GM18861 (cell line): ENCODE data around the gene HES3.

Source experiments
- ATAC-seq: cut with Tn5 transposase; IDR thresholded peaks from one replicate; pipeline ENCODE4 v1.9.1; 2021; ENCODE audit not compliant: unreplicated experiment

HES3 gene

GRCh38 chr1:6245086-6245868 is 1.3 kb downstream of the HES3 start:
- ATAC-seq, result peak; percentile 53

DNA sequence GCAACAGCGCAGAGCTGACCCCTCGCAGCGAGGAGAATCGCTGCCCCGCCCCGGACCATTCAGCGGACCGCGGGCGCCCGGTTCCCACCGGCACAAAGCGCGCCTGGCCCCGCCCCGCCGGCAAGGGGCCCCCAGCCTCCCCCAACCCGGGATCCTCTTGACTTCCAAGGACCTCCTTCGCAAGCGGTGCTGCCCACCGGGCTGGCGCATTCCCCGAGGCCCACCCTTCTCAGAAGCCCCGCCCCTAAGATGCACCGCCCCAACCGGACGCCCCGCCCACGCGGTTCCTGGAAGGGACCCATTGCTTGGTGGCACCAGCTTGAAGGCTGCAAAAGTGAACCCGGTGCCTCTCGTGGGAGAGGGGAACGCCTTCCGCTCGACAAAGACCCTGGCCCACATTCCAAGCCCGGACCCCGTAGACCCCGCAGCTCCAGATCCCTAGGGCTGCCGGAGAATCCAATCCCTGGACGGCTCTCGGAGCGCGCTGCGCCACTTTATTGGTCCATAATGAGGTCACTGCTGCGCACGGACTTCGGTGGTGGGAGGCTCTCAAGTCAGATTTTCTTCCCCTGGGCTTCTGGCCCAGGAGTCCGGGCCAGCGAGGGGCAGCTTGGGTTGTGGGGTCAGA is 2.0 kb downstream of the HES3 start:
- no peak for ATAC-seq

DNA sequence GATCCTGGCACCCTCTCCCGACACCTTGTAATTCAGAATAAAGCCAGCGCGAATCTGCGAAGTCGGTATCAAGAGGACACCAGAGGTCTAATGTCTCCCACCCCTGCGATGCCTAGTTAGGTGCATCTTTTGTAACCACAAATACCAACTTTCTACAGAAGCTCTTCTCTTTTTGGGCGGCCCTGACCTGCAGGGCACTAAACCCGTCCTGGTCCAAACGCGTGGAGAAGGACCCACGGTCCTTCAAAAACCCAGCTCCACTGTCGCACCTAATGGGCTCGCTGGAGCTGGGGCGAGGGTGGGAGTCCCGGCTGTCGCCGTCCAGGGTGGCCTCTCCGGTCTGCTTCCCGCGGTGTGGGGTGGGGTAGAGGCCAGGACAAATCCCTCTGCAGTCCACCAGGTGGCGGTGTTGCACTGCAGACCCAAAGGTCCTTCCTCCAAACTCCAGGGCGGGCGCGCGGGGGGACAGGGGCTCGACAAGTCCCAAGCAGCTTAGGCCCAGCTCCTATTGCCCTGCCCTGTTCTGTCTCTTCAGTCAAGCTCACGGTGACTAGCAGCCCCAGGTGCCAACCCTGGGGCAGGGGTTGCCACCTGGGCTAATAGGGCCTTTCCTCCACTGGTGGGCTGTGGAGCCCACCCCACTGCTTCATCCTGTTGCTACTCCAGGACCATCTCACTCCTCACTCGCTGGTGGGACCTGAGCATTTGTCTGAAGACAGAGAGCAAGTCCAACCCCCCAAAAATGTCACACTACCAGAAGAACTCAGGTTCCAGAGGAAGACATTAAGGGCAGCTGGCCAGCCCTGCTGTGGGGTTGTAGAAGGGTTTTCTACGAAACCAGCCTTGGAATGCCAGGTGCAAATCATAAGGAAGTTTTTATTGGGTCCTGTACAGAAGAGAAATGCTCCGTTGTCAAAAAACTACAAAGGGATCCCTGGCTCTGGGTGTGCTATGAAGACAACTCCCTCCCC is 2.8 kb downstream of the HES3 start:
- ATAC-seq, result no peak

DNA sequence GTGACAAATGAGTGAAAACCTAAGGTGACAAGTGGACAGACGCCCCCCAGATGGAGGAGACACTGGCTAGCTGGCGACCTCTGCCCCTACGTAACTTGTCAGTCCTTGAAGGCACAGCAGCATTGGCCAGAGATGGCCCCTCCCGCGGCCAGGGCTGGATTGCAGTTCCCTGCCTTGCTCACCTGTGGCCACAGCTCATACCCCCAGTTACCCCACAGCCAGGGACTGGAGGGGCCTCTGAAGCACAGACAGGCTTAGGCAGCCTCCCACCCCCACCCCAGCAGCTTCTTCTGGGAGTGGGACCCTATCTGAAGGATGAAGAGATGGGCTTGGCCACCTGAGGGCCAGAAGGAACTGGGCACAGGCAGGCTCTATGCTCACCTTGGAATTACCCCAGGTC is 3.7 kb downstream of the HES3 start:
- no peak for ATAC-seq

DNA sequence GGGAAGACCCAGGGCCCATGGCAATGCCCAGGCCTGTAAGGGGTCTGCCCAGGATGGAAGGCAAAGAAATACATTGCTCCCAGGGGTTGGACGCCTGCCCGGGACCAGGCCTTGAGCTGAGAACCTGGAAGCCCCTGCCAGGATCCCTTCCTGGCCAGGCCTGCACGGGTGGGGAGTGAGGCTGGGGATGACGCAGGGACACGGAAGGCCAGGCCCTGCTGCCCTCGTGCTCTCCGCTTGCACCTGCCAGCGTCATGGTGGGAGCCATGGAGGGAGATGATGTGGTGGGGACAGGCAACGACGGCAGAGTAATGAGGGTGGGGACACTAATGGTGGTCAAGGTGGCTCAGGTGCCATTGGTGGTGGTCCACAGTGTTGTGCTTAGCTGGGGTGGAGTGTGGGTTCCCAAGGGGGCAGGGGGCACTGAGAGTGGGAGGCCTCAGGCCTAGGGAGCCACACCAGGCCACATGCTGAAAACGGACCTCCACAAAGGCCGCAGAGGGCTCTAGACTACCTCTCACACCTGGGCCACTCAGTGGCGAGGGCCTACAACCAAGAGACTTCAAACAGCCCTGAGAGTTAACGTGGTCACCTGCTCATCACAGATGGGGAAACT is 4.3 kb downstream of the HES3 start:
- ATAC-seq, result no peak

- ATAC-seq, result no peak
These were observed 5.2 kb downstream of the HES3 start for GRCh38 chr1:6248932-6249738.

DNA sequence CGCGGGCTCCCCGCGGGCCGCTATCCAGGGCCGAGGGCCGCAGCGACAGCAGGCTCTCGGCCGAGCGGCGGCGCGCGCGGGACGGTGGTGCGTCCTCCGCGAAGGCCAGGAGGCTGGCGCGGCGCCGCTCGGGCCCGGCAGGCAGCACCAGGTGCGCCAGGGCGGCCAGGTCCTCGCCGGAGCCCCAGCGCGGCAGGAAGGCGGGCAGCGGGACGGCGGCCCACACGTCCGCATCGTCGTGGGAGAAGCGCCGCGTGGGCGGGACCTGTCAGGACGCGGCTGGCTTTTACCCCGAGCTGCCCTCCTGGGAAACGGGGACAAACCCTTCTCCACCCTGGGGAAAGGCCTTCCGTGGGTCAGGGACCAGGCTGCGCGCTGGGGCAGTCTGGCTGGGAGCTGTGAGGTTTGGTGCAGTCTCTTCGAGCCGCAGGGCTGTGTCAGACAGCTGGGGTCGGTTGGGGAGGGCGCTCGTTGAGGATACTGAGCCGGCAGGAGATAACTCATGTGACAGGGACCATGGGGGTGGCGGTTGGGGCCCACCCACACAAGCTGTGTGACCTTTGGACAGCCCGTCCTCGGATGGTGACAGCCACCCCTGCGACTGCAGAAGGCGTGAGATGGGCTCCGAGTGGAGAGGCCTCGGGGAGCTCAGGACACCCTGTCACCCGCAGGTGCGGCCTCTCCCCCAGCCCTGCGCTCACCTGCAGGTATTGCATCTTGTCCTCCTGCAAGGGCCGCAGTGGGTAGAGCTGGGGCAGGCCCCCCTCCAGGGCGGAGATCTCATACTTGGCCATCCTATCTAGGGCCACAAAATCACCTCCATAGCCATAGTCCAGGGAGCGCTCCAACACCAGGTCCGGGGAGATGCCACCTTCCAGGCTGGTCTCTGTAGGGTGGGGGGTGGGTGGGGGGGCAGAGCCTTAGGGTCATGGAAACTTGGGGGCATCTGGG is 6.0 kb downstream of the HES3 start:
- ATAC-seq, result no peak

GRCh38 chr1:6251233-6251632 is 7.3 kb downstream of the HES3 start:
- ATAC-seq, result no peak

DNA sequence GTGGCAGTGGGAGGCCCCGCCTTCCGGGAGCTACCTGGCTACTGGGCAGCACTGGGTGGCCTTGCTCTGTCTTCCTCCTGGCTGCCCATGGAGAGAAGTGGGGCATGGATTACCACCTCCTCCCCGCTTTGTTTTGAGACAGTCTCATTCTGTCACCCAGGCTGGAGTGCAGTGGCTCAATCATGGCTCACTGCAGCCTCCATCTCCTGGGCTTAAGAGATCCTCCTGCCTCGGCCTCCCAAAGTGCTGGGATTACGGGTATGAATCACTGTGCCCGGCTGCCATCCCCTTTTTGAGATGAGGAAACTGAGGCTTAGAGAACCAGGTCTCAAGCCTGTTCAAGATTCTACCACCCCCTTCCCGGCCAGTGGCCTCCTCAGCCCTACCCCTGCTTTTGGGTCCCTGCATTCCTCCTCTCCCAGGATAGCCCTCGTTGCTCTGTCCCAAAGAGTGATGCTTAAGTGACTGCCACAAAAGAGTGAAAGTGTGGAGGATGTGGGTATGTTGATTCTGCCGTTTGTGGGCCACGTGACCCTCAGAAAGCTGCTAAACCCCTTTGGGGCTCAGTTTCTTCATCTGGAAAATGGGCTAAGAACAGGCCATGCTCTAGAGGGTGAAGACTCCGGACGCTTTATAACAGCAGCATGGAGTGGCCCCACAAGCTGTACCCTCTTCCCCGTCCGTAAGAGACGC is 7.8 kb downstream of the HES3 start:
- ATAC-seq, result no peak

GRCh38 chr1:6252374-6252710 is 8.4 kb downstream of the HES3 start:
- ATAC-seq, result no peak

DNA sequence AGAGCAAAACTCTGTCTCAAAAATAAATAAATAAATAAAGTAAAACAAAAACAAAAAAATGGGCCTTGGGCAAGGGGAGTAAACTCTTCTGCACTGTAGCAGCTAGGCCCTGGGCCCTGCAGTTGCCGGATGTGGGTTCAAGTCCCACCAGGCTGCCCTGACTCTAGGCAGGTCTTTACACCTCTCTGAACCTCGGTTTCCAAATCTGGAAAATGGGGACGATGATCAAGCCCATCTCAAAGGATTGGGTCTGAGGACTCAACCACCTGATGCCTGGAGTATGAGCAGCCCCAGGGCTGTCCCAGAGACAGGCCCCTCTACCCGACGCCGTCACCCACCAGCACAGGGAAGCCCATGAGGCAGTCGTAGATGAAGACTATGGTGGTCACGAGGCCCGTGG is 9.4 kb downstream of the HES3 start:
- ATAC-seq, result no peak

DNA sequence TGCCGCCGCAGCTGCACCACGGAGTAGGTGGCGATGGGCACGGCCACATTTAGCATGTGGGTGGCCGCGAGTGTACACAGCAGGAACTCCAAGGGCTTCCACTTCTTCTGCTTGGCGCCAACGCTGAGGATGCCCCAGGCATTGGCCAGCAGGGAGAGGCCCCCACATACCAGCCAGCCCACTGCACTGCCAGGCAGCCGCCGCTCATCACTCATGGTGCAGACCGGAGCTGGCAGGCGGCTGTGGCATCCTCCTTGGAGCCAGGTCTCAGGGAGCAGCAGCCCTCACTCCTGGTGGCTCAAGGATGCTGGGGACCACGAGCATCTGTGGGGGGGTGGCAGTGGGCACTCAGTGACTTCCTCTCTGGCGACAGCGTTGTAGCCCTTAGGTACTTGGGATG is 10.7 kb downstream of the HES3 start:
- no peak for ATAC-seq

DNA sequence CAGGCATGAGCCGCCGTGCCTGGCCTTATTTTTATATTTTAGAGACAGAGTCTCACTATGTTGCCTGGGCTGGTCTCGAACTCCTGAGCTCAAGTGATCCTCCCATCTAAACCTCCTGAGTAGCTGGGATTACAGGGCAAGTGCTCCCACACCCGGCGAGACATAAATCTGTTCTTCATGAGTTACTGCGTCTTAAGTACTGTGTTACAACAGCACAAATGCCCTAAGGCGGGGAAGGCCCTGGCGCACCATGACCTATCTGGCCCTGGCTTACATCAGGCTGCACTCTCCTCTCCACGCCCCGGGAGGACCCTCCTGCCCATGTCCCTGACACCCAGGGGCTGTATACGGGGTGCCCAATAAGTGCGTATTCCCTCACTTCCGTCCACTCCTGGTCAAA is 12.7 kb downstream of the HES3 start:
- ATAC-seq, result no peak

- no peak for ATAC-seq
These were observed 13.6 kb downstream of the HES3 start for GRCh38 chr1:6257541-6258069.

DNA sequence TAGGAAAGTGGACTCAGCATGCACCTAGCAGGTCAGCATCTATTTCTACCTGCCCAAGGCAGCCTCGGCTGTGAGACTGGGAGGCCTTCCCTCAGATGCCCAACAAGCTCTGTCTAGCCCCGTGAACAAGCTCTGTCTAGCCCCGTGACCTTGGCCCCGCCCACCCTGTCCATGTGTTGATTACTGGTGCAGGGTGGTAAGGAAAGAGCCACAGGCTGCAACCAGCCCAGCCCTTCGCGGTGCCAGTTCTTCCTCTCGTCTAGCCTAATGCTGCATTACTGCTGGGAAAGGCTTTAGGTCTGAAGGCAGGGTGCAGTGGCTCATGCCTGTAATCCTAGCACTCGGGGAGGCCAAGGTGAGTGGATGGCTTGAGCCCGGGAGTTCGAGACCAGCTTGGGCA is 14.7 kb downstream of the HES3 start:
- ATAC-seq, result no peak

DNA sequence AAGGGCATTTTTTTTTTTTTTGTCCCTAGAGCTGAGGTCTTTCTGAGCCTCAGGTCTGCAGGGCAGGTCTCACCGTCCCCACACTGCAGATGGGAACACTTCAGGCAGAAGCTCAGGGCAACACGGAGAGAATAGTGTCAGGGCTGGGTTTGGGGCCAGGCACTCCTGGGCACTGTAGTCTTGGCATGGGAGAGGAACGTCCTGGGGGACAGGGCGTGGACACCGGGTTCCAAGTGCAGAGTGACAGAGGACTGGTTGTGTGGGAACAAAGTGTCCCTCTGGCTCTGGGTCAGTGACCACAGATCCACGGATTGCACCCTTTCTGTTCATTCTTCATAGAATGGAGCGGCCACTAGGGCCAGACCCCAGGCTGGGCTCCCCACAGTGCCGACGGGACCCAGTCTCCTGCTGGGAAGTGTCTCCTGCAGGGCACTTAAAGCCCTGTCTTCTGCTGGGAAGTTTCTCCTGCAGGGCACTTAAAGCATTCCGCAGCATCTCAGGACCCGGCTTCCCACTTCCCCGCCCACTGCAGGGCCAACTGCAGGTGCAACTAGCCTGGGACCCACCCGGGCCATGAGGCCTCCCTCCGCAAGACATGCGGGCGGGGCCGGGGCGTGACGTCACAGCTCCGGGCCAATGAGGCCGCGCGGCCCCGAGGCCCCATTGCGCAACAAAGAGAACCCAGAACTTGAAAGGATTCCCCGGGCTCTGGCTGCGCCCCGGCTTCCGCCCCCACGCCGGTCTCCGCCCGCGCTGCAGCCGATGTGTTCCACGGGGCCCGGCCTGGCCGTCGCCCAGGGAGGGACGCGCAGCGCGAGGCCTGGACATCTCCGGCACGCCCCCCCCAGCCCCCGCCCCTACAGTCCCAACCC is 15.7 kb downstream of the HES3 start:
- ATAC-seq, result no peak

DNA sequence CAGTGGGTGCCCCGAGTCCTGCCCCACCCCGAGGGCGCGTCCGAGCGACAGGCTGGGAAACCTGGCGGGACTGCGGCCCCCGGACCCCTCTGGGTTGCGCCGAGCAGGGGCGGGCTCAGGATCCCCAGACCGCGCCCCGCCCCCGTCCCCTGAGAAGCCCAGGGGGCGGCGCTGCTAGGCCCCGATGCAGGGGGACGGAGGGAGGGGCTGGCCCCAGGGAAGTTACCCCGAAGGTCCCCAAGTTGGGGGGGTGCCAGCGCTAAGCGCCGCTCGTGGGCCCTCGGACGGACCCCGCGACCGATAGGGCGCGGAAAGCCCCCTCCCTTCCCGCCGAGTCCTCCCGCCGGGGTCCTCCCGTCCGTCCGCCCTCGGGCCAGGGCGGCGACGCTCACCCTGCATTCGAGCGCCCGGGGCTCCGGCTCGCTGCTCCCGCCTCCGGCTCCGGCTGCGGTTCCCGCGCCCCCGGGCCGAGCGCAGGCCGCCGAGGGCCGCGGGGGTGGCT is 16.5 kb downstream of the HES3 start:
- ATAC-seq, result no peak
